Body of pancreas (tissue), 4 donors: ENCODE data around the gene ZNF433. TPM values are rescaled to one million over a fixed set of nuclear protein-coding genes. Genes with fewer than 3 reads are reported as not detected.
A peak's percentile ranks its signal among the peaks of the same experiment; 100 is the strongest.

Experiments
- ATAC-seq: fragments of 150-250 bp; one replicate; pipeline ENCODE4 v1.9.1; 2016
- DNase-seq, 4 donors: peaks; one replicate each; pipeline ENCODE4 v3.0.0-alpha.2; 2019
- H3K27ac ChIP-seq, 4 donors: fragments of 200-600 bp; sonication (generic); 1 replicate in 3 of 4; 2 replicates in 1 of 4; pipeline versions ENCODE4 v1.5.1 to v1.6.1; 2016 to 2019; ENCODE audit warnings: mild to moderate bottlenecking in 1 of 4, mixed read lengths in 1 of 4, moderate library complexity in 1 of 4
- H3K27me3 ChIP-seq, 2 donors: fragments of 200-600 bp; sonication (generic); one replicate each; pipeline ENCODE4 v1.6.0; 2016; ENCODE audit warnings: mild to moderate bottlenecking in 1 of 2
- H3K36me3 ChIP-seq, 2 donors: fragments of 200-600 bp; sonication (generic); replicated peaks in 1 of 2; 2 replicates each; pipeline ENCODE4 v1.5.1; 2016; ENCODE audit warnings: low read depth in 2 of 2; ENCODE audit not compliant: insufficient read depth in 1 of 2
- H3K4me1 ChIP-seq: fragments of 200-600 bp; sonication (generic); one replicate; pipeline ENCODE4 v1.6.0; 2016
- H3K4me3 ChIP-seq, 2 donors: fragments of 200-600 bp; sonication (generic); 1 replicate in 1 of 2; 2 replicates in 1 of 2; pipeline ENCODE4 v1.5.1; 2016 to 2019
- H3K9me3 ChIP-seq, 3 donors: fragments of 200-600 bp; sonication (generic); 1 replicate in 2 of 3; 2 replicates in 1 of 3; pipeline ENCODE4 v1.5.1; 2016
- CTCF ChIP-seq, 7 experiments: fragments of 450-650 bp in 4 of 7; fragments of 200-600 bp in 3 of 7; sonication (generic) in 3 of 7; IDR thresholded peaks; one replicate each; pipeline ENCODE4 v1.5.1; 2016 to 2019; ENCODE audit warnings: antibody characterized with exemption in 7 of 7
- POLR2A ChIP-seq, 3 donors: fragments of 450-650 bp; IDR thresholded peaks; one replicate each; pipeline ENCODE4 v1.6.1; 2016; ENCODE audit warnings: antibody characterized with exemption in 3 of 3, mild to moderate bottlenecking in 2 of 3
- WGBS, 2 donors: methylation state at CpG; one replicate each; pipeline ENCODE4 v1.1.5; 2017; 5-methylcytosine and 5-hydroxymethylcytosine counted together
- intact Hi-C: fragments of 100-400 bp; cut with DNase I; formaldehyde crosslinking; loops from one replicate; pipeline ENCODE4 v1.15.1; 2023
- total RNA-seq, 2 donors: library from RNA; depleted of rRNA; stranded (reverse); fragments of >200 nt; gene quantifications; one replicate each; pipeline ENCODE4 v1.1.0, GENCODE V29; 2016

The ZNF433 gene
- total RNA-seq, 2 donors from 2014 or later = 9.1 to 9.2 TPM

- peaks cover 8% of the 10 kb centered on the region for H3K4me1 ChIP-seq
- WGBS, 2 donors = 97% methylated on average over 2 of the region's 2 CpGs
- ATAC-seq (no peak), DNase-seq (no peak)
- H3K4me3 ChIP-seq = no peak overlapping the region
- no peak overlapping the region for H3K27ac ChIP-seq
- TF ChIP-seq POLR2A (IDR thresholded peaks at IDR 0.05) (no peak), CTCF (IDR thresholded peaks at IDR 0.05) (no peak)
- H3K9me3 ChIP-seq = peaks cover 0 to 22% (median 4%) of the 10 kb centered on the region in 3 donors
- intact Hi-C loops = no loop called here
- H3K27me3 ChIP-seq = no peaks in the 10 kb centered on the region
- no peaks in the 10 kb centered on the region for H3K36me3 ChIP-seq
Observed at GRCh38 chr19:12047868-12048267, 12.4 kb upstream of the ZNF433 start.

GRCh38 chr19:12043752-12044422, 8.4 kb upstream of the ZNF433 start:
- Histone ChIP-seq H3K36me3 (no peaks in the 10 kb centered on the region), H3K9me3 (peaks cover 0 to 22% (median 4%) of the 10 kb centered on the region in 3 donors), H3K27ac (no peak overlapping the region), H3K4me1 (no peaks in the 10 kb centered on the region), H3K4me3 (no peak overlapping the region), H3K27me3 (no peaks in the 10 kb centered on the region)
- TF ChIP-seq POLR2A (IDR thresholded peaks at IDR 0.05) (no peak), CTCF (IDR thresholded peaks at IDR 0.05) (no peak)
- no peak for DNase-seq
- 92 to 98% methylated on average over 5 of the region's 5 CpGs for WGBS, 2 donors
- ATAC-seq = no peak
- intact Hi-C loops = no loop called here

- Histone ChIP-seq H3K4me3 (no peak overlapping the region), H3K4me1 (no peaks in the 10 kb centered on the region), H3K36me3 (no peaks in the 10 kb centered on the region), H3K27ac (no peak overlapping the region), H3K9me3 (peaks cover 0 to 22% (median 4%) of the 10 kb centered on the region in 3 donors), H3K27me3 (no peaks in the 10 kb centered on the region)
- intact Hi-C loops = no loop called here
- DNase-seq = no peak
- ATAC-seq = no peak
- TF ChIP-seq CTCF (IDR thresholded peaks at IDR 0.05) (no peak), POLR2A (IDR thresholded peaks at IDR 0.05) (no peak)
Observed at GRCh38 chr19:12042893-12043292, 7.4 kb upstream of the ZNF433 start.

DNA sequence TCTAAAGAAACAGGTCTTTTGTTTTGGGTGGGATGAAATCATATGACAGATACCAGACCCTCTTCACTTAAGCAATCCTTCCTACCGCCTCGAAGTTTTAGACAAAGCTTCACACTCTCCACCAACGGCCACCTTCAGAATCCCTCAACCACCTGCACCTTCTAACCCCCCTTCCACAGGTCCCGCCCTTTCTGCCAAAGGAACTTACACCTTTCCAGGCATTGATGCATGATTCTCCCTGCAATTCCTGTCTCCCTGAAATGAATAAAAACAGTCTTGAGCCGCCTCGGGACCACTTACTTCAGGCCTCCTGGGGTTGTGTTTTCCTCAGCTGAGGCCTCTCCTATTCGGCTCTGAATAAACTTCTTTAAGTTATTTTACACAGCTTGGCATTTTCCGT, 859 bp downstream of the ZNF433 start:
- Histone ChIP-seq H3K36me3 (no peaks in the 10 kb centered on the region), H3K4me3 (no peak overlapping the region), H3K4me1 (peaks cover 28% of the 10 kb centered on the region), H3K27ac (peak overlapping the region; percentile 45 to 95 (median 91)), H3K9me3 (no peaks in the 10 kb centered on the region), H3K27me3 (no peaks in the 10 kb centered on the region)
- 4 to 15% methylated on average over 8 of the region's 8 CpGs for WGBS, 2 donors
- no peak for TF ChIP-seq CTCF (IDR thresholded peaks at IDR 0.05)
- intact Hi-C loops = no loop called here
- DNase-seq (peak in 2 of 4 donors; percentile 6 to 19), ATAC-seq (no peak)

GRCh38 chr19:12034198-12034597, 1.3 kb downstream of the ZNF433 start:
- intact Hi-C loops = no loop called here

More at GRCh38 chr19:12034198-12034597, 1.3 kb downstream of the ZNF433 start:
- Histone ChIP-seq H3K9me3 (no peaks in the 10 kb centered on the region), H3K27me3 (no peaks in the 10 kb centered on the region), H3K4me1 (peaks cover 28% of the 10 kb centered on the region), H3K4me3 (no peak overlapping the region), H3K27ac (peak overlapping the region; percentile 45 to 95 (median 91)), H3K36me3 (no peaks in the 10 kb centered on the region)
- TF ChIP-seq CTCF (IDR thresholded peaks at IDR 0.05) = no peak
- TF ChIP-seq POLR2A (IDR thresholded peaks at IDR 0.05) = no peak
- ATAC-seq (peak; percentile 25), DNase-seq (peak; percentile 47 to 73 (median 56))
- 8 to 10% methylated on average over 2 of the region's 2 CpGs for WGBS, 2 donors
